HG03135 (cell line): ENCODE data around the gene SORCS2.

ENCODE experiments used
- ATAC-seq: cut with Tn5 transposase; IDR thresholded peaks from one replicate; pipeline ENCODE4 v1.9.1; 2021; ENCODE audit warnings: mild to moderate bottlenecking, moderate library complexity; ENCODE audit not compliant: unreplicated experiment

SORCS2 gene

GRCh38 chr4:7185487-7186030 lies 6.8 kb upstream of the SORCS2 start:
- ATAC-seq, result no peak

GRCh38 chr4:7186031-7186430 lies 6.3 kb upstream of the SORCS2 start:
- ATAC-seq, result no peak

- ATAC-seq, result no peak
Observed at GRCh38 chr4:7186516-7187167, 5.7 kb upstream of the SORCS2 start.

GRCh38 chr4:7187168-7187535 lies 5.2 kb upstream of the SORCS2 start:
- no peak for ATAC-seq

- ATAC-seq, result no peak
Observed at GRCh38 chr4:7187691-7188090, 4.6 kb upstream of the SORCS2 start.

GRCh38 chr4:7189066-7189465 lies 3.3 kb upstream of the SORCS2 start:
- no peak for ATAC-seq

- ATAC-seq, result no peak
Observed at GRCh38 chr4:7189475-7190277, 2.7 kb upstream of the SORCS2 start.

GRCh38 chr4:7190278-7190594 lies 2.1 kb upstream of the SORCS2 start:
- ATAC-seq, result no peak

GRCh38 chr4:7190691-7191545 lies 1.4 kb upstream of the SORCS2 start:
- ATAC-seq, result no peak

GRCh38 chr4:7191546-7192251 lies 639 bp upstream of the SORCS2 start:
- no peak for ATAC-seq

GRCh38 chr4:7193030-7193958 lies 956 bp downstream of the SORCS2 start:
- ATAC-seq, result no peak

GRCh38 chr4:7194251-7195140 lies 2.2 kb downstream of the SORCS2 start:
- no peak for ATAC-seq

- no peak for ATAC-seq
Observed at GRCh38 chr4:7195141-7195515, 2.8 kb downstream of the SORCS2 start.

- no peak for ATAC-seq
Observed at GRCh38 chr4:7195546-7196287, 3.4 kb downstream of the SORCS2 start.

- ATAC-seq, result no peak
Observed at GRCh38 chr4:7196288-7196651, 3.9 kb downstream of the SORCS2 start.

GRCh38 chr4:7196736-7197135 lies 4.4 kb downstream of the SORCS2 start:
- no peak for ATAC-seq

- no peak for ATAC-seq
Observed at GRCh38 chr4:7197910-7198309, 5.6 kb downstream of the SORCS2 start.

- no peak for ATAC-seq
Observed at GRCh38 chr4:7198440-7199128, 6.2 kb downstream of the SORCS2 start.
